ENCODE results near the gene NBR1.
"Not testable (repeated sequence)": the region's sequence is repeated elsewhere in the genome, so short reads cannot be mapped to it uniquely, and the experiment has no call there.

NBR1 gene, protein sequence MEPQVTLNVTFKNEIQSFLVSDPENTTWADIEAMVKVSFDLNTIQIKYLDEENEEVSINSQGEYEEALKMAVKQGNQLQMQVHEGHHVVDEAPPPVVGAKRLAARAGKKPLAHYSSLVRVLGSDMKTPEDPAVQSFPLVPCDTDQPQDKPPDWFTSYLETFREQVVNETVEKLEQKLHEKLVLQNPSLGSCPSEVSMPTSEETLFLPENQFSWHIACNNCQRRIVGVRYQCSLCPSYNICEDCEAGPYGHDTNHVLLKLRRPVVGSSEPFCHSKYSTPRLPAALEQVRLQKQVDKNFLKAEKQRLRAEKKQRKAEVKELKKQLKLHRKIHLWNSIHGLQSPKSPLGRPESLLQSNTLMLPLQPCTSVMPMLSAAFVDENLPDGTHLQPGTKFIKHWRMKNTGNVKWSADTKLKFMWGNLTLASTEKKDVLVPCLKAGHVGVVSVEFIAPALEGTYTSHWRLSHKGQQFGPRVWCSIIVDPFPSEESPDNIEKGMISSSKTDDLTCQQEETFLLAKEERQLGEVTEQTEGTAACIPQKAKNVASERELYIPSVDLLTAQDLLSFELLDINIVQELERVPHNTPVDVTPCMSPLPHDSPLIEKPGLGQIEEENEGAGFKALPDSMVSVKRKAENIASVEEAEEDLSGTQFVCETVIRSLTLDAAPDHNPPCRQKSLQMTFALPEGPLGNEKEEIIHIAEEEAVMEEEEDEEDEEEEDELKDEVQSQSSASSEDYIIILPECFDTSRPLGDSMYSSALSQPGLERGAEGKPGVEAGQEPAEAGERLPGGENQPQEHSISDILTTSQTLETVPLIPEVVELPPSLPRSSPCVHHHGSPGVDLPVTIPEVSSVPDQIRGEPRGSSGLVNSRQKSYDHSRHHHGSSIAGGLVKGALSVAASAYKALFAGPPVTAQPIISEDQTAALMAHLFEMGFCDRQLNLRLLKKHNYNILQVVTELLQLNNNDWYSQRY

DNA sequence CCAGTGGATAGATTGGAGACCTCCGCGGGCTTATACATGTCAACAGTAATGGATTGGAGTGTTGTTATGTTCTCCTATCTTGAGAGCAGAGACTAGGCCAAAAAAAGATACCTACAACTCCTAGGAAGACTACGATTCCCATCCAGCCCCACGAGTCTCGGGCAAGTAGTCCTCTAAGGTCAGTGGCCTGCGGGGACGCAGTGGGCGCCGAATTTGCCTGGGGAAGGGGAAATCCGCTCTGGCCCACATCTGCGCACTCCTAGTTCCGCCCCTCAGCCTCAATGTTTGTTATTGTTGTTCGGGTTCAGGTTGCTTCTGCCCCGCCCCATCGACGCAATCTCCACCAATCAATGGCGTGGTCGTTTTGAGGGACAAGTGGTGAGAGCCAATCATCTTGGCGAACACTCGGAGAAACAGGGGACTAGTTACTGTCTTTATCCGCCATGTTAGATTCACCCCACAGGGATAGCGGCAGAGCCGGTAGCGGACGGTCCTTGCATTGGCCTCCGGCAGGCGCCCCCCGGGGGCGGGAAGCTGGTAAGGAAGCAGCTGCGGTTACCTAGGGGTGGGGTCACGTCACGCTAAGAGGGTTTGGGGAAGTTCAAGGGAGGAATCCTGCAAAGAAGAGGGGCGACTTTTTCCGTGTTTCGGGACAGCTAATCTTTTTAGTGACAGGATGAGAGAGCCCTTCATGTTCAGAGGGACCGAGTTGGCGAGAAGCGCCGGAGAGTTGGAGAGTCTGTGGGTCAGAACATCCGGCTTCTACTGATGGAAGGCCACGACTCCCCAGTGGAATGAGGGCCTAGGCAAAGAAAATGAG is at the start of gene NBR1:
Gene NBR1 (plus strand): TSS at position 449 of the 820 bp plus-strand sequence. CDS start 4,586 bp downstream, outside the sequence.
- Histone ChIP-seq H3K27ac (peak within 1 kb of the TSS; percentile 96 to 98), H3K36me3 (peaks cover 0 to under 1% (median 0%) of the 10 kb centered on the region in 3 donors), H3K4me3 (peak within 1 kb of the TSS; percentile 85 to 86), H3K4me1 (peaks cover 11 to 58% (median 45%) of the 10 kb centered on the region in 4 donors), H3K27me3 (no peaks in the 10 kb centered on the region), H3K9me3 (no peaks in the 10 kb centered on the region)
- TF ChIP-seq, protein P1, sequence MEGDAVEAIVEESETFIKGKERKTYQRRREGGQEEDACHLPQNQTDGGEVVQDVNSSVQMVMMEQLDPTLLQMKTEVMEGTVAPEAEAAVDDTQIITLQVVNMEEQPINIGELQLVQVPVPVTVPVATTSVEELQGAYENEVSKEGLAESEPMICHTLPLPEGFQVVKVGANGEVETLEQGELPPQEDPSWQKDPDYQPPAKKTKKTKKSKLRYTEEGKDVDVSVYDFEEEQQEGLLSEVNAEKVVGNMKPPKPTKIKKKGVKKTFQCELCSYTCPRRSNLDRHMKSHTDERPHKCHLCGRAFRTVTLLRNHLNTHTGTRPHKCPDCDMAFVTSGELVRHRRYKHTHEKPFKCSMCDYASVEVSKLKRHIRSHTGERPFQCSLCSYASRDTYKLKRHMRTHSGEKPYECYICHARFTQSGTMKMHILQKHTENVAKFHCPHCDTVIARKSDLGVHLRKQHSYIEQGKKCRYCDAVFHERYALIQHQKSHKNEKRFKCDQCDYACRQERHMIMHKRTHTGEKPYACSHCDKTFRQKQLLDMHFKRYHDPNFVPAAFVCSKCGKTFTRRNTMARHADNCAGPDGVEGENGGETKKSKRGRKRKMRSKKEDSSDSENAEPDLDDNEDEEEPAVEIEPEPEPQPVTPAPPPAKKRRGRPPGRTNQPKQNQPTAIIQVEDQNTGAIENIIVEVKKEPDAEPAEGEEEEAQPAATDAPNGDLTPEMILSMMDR (IDR thresholded peaks at IDR 0.05), result peak in 1 of 2 experiments; percentile 30
- DNase-seq, result peak; percentile 98
- intact Hi-C loops (cut with DNase I; ENCODE audit: low total_unique reads), result no loop called here

DNA sequence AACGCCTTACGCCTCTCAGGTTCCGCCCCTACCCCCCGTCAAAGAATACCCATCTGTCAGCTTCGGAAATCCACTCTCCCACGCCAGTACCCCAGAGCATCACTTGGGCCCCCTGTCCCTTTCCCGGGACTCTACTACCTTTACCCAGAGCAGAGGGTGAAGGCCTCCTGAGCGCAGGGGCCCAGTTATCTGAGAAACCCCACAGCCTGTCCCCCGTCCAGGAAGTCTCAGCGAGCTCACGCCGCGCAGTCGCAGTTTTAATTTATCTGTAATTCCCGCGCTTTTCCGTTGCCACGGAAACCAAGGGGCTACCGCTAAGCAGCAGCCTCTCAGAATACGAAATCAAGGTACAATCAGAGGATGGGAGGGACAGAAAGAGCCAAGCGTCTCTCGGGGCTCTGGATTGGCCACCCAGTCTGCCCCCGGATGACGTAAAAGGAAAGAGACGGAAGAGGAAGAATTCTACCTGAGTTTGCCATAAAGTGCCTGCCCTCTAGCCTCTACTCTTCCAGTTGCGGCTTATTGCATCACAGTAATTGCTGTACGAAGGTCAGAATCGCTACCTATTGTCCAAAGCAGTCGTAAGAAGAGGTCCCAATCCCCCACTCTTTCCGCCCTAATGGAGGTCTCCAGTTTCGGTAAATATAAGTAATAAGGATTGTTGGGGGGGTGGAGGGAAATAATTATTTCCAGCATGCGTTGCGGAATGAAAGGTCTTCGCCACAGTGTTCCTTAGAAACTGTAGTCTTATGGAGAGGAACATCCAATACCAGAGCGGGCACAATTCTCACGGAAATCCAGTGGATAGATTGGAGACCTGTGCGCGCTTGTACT is 45.7 kb upstream of the NBR1 start, which contains the start of gene BRCA1:
Gene BRCA1 (minus strand): TSS at position 232 of the 834 bp plus-strand sequence. CDS start 1,268 bp downstream, outside the sequence.
- Histone ChIP-seq H3K27ac (peak within 1 kb of the TSS; percentile 75 to 81), H3K9me3 (no peaks in the 10 kb centered on the region), H3K27me3 (no peaks in the 10 kb centered on the region), H3K36me3 (peaks cover 0 to 12% (median 0%) of the 10 kb centered on the region in 3 donors), H3K4me1 (peaks cover 0 to 25% (median 18%) of the 10 kb centered on the region in 4 donors), H3K4me3 (peak within 1 kb of the TSS; percentile 56 to 60)
- intact Hi-C loops (cut with DNase I; ENCODE audit: low total_unique reads), result loop anchor here (5.0 kb wide), 2 partner anchors 42 to 108 kb away; no protein-coding TSS in a partner anchor
- peak; percentile 94 to 96 for DNase-seq
- TF ChIP-seq, protein P1 (IDR thresholded peaks at IDR 0.05), result no peak

GRCh38 chr17:43125967-43126910 is 44.8 kb upstream of the NBR1 start:
- peaks cover 0 to 12% (median 0%) of the 10 kb centered on the region in 3 donors for H3K36me3 ChIP-seq
- peak overlapping the region; percentile 75 to 81 for H3K27ac ChIP-seq
- DNase-seq, result no peak
- H3K27me3 ChIP-seq, result no peaks in the 10 kb centered on the region
- TF ChIP-seq, protein P1 (IDR thresholded peaks at IDR 0.05), result no peak
- H3K4me1 ChIP-seq, result peaks cover 0 to 25% (median 18%) of the 10 kb centered on the region in 4 donors
- peak overlapping the region; percentile 56 to 60 for H3K4me3 ChIP-seq
- intact Hi-C loops (cut with DNase I; ENCODE audit: low total_unique reads), result loop anchor here (5.0 kb wide), 2 partner anchors 41 to 109 kb away; no protein-coding TSS in a partner anchor
- no peaks in the 10 kb centered on the region for H3K9me3 ChIP-seq

GRCh38 chr17:43126911-43127290 is 44.1 kb upstream of the NBR1 start:
- Histone ChIP-seq H3K36me3 (peaks cover 0 to 17% (median 3%) of the 10 kb centered on the region in 3 donors), H3K4me1 (peaks cover 0 to 25% (median 18%) of the 10 kb centered on the region in 4 donors), H3K27me3 (no peaks in the 10 kb centered on the region), H3K4me3 (no peak overlapping the region), H3K9me3 (no peaks in the 10 kb centered on the region), H3K27ac (no peak overlapping the region)
- no peak for DNase-seq
- intact Hi-C loops (cut with DNase I; ENCODE audit: low total_unique reads), result loop anchor here (5.0 kb wide), 2 partner anchors 40 to 110 kb away; no protein-coding TSS in a partner anchor
- TF ChIP-seq, protein P1 (IDR thresholded peaks at IDR 0.05), result no peak

DNA sequence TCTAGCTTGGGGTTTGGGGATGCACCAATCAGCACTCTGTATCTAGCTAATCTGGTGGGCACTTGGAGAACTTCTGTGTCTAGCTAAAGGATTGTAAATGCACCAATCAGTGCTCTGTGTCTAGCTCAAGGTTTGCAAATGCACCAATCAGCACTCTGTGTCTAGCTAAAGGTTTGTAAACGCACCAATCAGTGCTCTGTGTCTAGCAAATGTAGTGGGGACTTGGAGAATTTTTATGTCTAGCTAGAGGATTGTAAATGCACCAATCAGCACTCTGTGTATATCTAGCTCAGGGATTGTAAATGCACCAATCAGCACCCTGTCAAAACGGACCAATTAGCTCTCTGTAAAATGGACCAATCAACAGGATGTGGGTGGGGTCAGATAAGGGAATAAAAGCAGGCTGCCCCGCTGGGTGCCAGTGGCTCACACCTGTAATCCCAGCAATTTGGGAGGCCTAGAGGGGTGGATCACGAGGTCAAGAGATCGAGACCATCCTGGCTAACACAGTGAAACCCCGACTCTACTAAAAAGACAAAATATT is 43.6 kb upstream of the NBR1 start:
- H3K9me3 ChIP-seq, H3K27ac ChIP-seq, H3K4me3 ChIP-seq, H3K27me3 ChIP-seq, DNase-seq: not testable (repeated sequence)
- intact Hi-C loops (cut with DNase I; ENCODE audit: low total_unique reads), result loop anchor here (5.0 kb wide), 2 partner anchors 40 to 110 kb away; no protein-coding TSS in a partner anchor
- peaks cover 0 to 25% (median 18%) of the 10 kb centered on the region in 4 donors for H3K4me1 ChIP-seq
- peaks cover 0 to 22% (median 6%) of the 10 kb centered on the region in 3 donors for H3K36me3 ChIP-seq
